Forelimb muscle (tissue), 1 donor: ENCODE data around the gene SEPTIN8. TPM values are rescaled to one million over a fixed set of nuclear protein-coding genes. Genes with fewer than 3 reads are reported as not detected.
"Not testable (repeated sequence)": the region's sequence is repeated elsewhere in the genome, so short reads cannot be mapped to it uniquely, and the experiment has no call there.

ENCODE experiments used
- DNase-seq: peaks from one replicate; pipeline ENCODE4 v3.0.0-alpha.2; 2013; ENCODE audit warnings: low read depth
- polyA plus RNA-seq: library from polyadenylated mRNA; unstranded; fragments of 120-200 nt; gene quantifications from one replicate; pipeline ENCODE4 v1.2.1, GENCODE V29; 2013; ENCODE audit not compliant: insufficient read length

SEPTIN8 gene
- polyA plus RNA-seq, 1 donor: 33.0 TPM

DNA sequence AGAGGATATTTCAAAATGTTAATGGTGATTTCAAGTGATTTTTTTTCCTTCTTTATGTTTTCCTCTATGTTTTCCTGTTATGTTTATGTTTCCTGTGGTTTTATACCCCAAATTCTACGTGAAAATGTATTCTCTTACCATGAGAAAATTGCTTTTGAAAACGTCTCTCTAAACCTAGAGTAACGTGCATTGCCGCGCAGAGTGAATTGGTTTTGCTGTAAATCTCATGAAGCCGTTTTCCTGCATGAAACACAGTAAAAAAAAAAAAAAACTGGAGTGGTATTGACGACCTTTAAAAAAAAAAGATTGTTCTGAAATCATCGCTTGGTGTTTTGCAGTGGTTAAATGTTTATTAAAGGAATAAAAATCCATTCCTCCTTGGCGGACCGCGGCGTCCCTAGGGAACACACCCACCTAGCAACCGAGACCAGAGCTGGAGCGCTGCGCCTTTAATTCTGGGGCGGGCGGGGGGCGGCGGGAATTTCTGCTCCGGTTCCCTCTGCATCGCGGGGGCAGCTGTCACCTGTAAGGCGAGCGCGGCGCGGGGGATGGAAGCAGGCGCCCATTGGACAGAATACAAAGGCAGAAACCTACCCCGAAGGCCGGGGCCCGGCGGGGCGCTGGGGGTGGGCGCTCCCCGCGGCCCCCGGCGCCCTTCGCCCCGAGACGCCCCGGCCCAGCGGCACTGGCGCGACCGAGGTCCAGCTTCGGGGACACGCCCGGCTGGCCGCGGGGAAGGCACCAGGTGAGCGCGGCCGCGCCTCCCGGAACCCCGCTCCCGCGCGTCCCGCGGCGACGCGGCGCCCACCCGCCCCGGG lies 36.0 kb upstream of the SEPTIN8 start, which contains the start of gene SOWAHA:
SOWAHA (plus strand) TSS at position 522 of the 818 bp plus-strand sequence. CDS start 320 bp downstream, outside the sequence.
- no peak for DNase-seq

DNA sequence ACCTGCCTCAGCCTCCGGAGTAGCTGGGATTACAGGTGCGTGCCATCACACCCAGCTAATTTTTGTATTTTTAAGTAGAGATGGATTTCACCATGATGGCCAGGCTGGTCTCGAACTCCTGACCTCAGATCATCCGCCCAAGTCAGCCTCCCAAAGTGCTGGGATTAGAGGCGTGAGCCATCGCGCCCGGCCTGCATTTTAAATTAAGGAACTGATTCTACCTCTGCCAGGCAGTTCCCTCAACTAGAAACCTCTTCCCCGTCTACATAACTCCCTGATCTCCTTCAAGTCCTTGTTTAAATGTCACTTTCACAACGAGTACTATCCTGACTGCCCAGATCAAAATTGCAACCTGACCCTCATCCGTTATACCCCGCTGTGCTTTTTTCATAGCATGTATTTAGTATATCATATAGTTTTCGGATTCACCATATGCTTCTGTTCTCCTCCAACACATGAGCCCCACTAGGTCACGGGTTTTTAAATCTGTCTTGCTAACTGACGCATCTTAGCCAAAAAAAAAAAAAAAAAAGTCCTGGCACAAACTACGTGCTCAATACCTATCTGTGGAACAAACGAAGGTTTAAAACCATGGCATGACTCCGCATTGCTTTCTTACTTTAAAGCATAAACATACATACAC lies 35.2 kb upstream of the SEPTIN8 start:
- no peak for DNase-seq

GRCh38 chr5:132810605-132811004 lies 33.6 kb upstream of the SEPTIN8 start:
- no peak for DNase-seq

DNA sequence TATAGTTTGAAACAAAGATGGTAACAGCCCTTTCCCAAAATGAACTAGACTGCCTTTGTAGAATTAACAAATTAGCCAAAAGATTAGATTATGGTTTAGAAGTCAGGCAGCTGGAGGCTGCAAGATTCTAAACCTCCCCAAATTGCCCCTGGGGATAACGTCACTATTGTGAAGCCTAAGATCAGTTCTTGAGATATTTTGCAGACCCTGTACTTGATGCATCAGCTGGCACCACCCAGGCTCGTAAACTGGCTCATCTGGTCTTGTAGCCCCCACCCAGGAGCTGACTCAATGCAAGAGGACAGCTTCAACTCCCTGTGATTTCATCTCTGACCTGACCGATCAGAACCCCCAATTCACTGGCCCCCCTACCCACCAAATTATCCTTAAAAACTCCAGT lies 31.8 kb upstream of the SEPTIN8 start:
- DNase-seq: no peak

DNA sequence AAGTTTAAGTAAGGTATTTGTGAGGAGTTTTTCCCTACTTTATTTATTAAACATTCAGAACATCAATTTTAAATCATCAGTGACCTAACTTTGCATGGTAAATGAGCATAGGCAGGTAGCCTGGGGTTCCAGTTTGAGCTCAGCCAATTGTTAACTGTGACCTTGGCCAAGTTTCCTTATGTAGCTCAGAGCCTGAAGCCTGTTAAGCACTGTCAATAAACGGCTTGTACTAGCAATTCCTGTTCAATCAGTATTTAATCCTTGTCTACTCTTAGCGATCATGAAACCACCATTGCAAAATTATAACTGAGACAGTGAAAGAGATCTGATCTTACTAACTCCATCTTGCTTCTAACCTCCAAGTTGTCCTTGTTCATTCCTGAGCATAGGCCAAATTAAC lies 31.4 kb upstream of the SEPTIN8 start:
- DNase-seq: no peak

GRCh38 chr5:132807163-132807838 lies 30.3 kb upstream of the SEPTIN8 start:
- no peak for DNase-seq

DNA sequence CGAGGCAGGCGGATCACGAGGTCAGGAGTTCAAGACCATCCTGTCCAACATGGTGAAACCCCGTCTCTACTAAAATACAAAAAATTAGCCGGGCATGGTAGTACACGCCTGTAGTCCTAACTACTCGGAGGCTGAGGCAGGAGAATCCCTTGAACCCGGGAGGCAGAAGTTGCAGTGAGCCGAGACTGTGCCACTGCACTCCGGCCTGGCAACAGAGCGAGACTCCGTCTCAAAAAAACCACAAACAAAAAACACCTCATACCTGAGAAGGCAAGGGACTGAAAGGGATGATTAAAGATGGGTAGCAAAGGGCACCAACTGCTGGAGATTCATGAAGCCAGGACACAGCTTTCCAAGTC lies 29.7 kb upstream of the SEPTIN8 start:
- not testable (repeated sequence) for DNase-seq

- DNase-seq: not testable (repeated sequence)
Observed at GRCh38 chr5:132805872-132806271, 28.8 kb upstream of the SEPTIN8 start.

DNA sequence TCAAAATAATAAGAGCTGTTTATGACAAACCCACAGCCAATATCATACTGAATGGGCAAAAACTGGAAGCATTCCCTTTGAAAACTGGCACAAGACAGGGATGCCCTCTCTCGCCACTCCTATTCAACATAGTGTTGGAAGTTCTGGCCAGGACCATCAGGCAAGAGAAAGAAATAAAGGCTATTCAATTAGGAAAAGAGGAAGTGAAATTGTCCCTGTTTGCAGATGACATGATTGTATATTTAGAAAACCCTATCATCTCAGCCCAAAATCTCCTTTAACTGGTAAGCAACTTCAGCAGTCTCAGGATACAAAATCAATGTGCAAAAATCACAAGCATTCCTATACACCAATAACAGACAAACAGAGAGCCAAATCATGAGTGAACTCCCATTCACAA lies 27.2 kb upstream of the SEPTIN8 start:
- DNase-seq: not testable (repeated sequence)

GRCh38 chr5:132802685-132803066 lies 25.6 kb upstream of the SEPTIN8 start:
- not testable (repeated sequence) for DNase-seq

GRCh38 chr5:132802044-132802684 lies 25.1 kb upstream of the SEPTIN8 start:
- no peak for DNase-seq

DNA sequence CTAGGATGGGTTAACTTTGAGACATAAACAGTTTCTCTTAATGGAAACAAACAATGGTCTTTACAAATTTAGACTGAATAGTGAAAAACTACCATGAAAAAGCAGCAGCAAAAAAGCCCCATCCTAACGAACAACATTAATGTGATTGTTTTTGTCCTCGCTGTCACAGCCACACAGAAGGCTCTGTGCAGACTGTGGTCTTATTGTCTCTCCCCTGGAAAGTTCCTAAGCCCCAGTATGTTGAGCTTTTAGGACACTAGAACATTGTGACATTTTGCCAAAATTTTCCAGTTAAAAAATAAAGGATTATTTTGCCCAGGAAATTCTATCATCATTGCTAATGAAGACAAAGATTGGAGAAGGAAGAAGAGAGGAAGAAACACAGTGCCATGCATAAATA lies 23.5 kb upstream of the SEPTIN8 start:
- no peak for DNase-seq

- DNase-seq: no peak
Observed at GRCh38 chr5:132799392-132799791, 22.4 kb upstream of the SEPTIN8 start.

DNA sequence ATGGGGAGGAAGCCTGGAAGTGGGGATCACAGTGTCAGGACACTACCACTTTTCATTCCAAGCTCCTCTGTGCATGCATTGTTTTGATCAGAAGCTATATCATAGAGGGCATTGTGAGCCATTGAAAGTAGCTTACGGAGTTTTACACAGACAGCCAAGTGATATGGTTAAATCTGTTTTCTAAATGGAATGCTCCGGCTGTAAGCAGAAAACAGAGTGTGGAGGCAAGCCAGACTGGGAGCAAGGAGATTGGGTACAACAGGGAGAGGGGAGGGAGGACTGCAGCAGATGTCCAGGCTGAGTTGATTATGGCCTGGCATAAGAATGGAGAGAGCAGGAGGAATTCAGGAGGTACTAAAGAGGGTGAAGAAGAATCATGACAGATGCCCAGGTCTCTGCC lies 20.6 kb upstream of the SEPTIN8 start:
- DNase-seq: no peak

DNA sequence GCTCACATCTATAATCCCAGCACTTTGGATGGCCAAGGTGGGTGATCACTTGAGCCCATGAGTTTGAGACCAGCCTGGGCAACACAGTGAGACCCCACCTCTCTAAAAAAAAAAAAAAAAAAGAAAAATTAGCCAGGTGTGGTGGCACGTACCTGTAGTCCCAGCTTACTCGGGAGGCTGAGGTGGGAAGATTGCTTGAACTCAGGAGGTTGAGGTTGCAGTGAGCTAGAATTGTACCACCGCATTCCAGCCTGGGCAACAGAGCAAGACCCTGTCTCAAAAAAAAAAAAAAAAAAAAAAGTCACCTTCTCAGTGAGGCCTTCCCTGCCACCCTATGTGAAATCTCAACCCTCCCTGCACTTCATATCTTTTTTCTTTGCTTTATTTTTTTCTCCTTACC lies 14.0 kb upstream of the SEPTIN8 start:
- no peak for DNase-seq

GRCh38 chr5:132790201-132790865 lies 13.3 kb upstream of the SEPTIN8 start:
- DNase-seq: no peak

- DNase-seq: no peak
Observed at GRCh38 chr5:132788990-132789886, 12.2 kb upstream of the SEPTIN8 start.

- no peak for DNase-seq
Observed at GRCh38 chr5:132788508-132788907, 11.5 kb upstream of the SEPTIN8 start.

DNA sequence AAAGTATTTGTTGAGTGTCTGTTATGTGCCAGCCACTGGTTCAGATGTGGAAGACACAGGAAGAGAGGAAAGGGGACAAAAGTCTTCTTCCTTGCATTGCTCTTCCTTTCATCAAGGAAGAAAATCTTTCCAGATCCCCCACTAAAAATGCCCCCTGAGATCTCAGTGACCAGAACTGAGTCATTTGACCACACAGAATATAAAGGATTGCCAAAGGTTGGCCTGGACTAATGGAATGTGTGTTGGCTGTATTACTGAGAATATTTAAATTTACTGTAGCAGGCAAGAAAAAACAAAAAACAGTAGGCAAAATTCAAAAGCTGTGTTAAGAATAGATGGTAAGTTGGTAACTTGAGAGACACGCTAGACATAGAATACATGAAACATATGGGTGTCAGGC lies 10.0 kb upstream of the SEPTIN8 start:
- DNase-seq: no peak

DNA sequence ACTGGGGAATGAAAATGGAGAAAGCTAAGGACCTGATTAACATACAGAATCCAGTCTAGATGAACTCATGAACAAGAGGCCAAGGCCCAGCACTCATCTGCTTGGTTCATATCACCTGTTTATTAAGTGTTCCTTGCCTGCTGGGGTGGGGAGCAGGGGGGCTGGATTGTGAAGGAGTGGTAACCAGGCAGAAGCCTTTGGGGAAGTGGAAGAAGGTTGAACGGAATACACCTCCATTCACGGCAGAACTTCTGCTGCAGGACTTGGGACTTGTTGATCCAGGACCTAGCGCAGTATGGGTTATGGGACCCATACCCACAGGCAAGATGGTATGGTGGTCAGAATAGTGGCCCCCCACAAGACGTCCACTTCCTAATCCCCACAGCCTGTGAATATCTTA lies 8.8 kb upstream of the SEPTIN8 start:
- DNase-seq: no peak

DNA sequence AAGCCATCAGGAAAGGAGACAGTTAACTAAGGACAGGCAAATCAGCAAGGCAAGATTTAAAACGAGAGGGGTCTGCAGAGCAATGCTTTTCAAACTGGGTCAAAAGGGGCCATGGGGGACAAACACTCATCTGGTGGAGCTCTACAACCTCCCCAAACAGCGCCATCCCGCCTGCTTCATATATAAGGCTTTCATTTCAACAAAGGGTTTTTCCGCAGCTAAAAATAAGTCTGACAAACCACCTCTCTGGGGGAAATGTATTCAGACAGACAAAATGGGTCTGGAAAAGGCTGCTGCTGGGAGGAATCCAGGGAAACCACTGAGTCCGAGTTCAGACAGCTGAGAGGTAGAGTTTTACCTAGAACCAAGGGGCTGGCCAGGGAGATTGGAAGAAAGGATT lies 8.3 kb upstream of the SEPTIN8 start:
- no peak for DNase-seq
